Endothelial cell of umbilical vein (primary cell): Measurements from ENCODE around the gene NID2.

Experiments
- EZH2 ChIP-seq: IDR thresholded peaks from 2 replicates; pipeline ENCODE4 v1.6.1; 2012; ENCODE audit warnings: borderline replicate concordance, low read depth, mild to moderate bottlenecking, moderate library complexity, low read length, inconsistent platforms; ENCODE audit not compliant: severe bottlenecking
- GATA2 ChIP-seq: IDR thresholded peaks from 2 replicates; pipeline ENCODE4 v1.7.0; 2011; ENCODE audit warnings: low read depth, mild to moderate bottlenecking, moderate library complexity, mixed read lengths, low read length; ENCODE audit not compliant: insufficient read length, insufficient read depth
- JUN ChIP-seq: IDR thresholded peaks from 2 replicates; pipeline ENCODE4 v1.6.1; 2011; ENCODE audit warnings: borderline replicate concordance, low read depth; ENCODE audit not compliant: insufficient read length, insufficient read depth
- MAX ChIP-seq: IDR thresholded peaks from 2 replicates; pipeline ENCODE4 v1.6.1; 2011; ENCODE audit not compliant: insufficient read depth, insufficient read length
- POLR2A ChIP-seq: IDR thresholded peaks from 2 replicates; pipeline ENCODE4 v1.6.1; 2012; ENCODE audit warnings: low read depth, mild to moderate bottlenecking, control low read depth, low read length
- POLR2AphosphoS5 ChIP-seq: IDR thresholded peaks from 2 replicates; pipeline ENCODE4 v1.6.1; 2012; ENCODE audit warnings: low read depth, mild to moderate bottlenecking, control low read depth, low read length, moderate library complexity; ENCODE audit not compliant: insufficient read depth
- TF ChIP-seq, protein P1 (sequence below), 2 donors: IDR thresholded peaks; 1 replicate in 1 of 2; 2 replicates in 1 of 2; pipeline ENCODE4 v1.5.1; 2011; ENCODE audit warnings: low read length in 2 of 2, mild to moderate bottlenecking in 2 of 2, moderate library complexity in 2 of 2, control low read depth in 1 of 2, inconsistent platforms in 1 of 2, low read depth in 1 of 2; ENCODE audit not compliant: insufficient read depth in 1 of 2; ENCODE audit errors: extremely low read depth in 1 of 2

DNA sequence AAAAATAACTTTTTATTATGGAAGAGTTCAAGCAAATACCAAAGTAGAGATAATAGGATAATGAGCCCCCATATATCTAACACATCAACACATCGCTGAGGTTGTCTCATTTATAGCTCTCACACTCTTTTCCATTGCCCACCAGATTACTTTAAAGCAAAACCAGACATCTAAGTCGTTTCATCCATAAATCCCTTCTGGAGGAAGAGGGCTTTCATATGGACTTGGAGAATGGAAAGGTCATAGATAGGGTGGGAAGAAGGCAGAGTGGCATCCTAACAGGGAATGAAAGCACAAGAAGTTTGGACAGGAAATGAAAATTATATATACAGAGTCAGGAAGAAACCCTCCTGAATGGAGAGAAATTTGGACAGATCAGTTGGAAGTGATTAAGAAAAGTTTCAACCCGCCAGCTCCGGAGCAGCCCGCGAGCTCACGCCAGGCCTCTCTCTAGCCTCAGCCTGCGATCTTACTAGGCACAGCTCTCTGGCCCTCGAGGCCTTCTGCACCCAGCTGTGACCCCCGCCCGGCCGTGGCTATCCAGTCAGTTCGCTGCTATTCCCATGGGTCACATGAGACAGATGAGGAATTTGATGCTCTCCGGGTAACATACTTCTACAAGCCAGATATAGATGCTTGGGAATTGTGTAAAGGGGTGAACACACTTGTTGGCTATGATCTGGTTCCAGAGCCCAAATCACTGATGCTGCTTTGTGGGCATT is 48.4 kb upstream of the NID2 start:
- TF ChIP-seq EZH2 (no peak), POLR2A (no peak), GATA2 (no peak), MAX (no peak), JUN (no peak), POLR2AphosphoS5 (no peak)
- TF ChIP-seq, protein P1, sequence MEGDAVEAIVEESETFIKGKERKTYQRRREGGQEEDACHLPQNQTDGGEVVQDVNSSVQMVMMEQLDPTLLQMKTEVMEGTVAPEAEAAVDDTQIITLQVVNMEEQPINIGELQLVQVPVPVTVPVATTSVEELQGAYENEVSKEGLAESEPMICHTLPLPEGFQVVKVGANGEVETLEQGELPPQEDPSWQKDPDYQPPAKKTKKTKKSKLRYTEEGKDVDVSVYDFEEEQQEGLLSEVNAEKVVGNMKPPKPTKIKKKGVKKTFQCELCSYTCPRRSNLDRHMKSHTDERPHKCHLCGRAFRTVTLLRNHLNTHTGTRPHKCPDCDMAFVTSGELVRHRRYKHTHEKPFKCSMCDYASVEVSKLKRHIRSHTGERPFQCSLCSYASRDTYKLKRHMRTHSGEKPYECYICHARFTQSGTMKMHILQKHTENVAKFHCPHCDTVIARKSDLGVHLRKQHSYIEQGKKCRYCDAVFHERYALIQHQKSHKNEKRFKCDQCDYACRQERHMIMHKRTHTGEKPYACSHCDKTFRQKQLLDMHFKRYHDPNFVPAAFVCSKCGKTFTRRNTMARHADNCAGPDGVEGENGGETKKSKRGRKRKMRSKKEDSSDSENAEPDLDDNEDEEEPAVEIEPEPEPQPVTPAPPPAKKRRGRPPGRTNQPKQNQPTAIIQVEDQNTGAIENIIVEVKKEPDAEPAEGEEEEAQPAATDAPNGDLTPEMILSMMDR (IDR thresholded peaks at IDR 0.05; ENCODE audit: extremely low read depth in 1 of 2, insufficient read depth in 1 of 2, low read depth in 1 of 2, low read length in 2 of 2) = no peak
